Frontal cortex (tissue), 4 donors: Measurements from ENCODE around the gene HOXA13. TPM values are rescaled to one million over a fixed set of nuclear protein-coding genes. Genes with fewer than 3 reads are reported as not detected.

Source experiments
- DNase-seq, 2 donors: peaks; one replicate each; pipeline ENCODE4 v3.0.0; 2012; ENCODE audit warnings: low spot score in 2 of 2
- FAIRE-seq: peaks from 2 replicates; lab custom pipeline; 2012; peaks lifted over from hg19 to GRCh38; lab: Jason Lieb, UNC
- total RNA-seq: library from RNA; depleted of rRNA; stranded (reverse); fragments of >200 nt; gene quantifications from one replicate; pipeline ENCODE4 v1.2.3, GENCODE V29; 2014
- donor health status: control.
- donor health status: control.
- donor health status: control.

HOXA13 gene
- total RNA-seq, 1 donor from 2014 or later, result not detected

GRCh38 chr7:27163288-27164044 lies 36.4 kb downstream of the HOXA13 start:
- no peak for DNase-seq

GRCh38 chr7:27162561-27163287 lies 37.2 kb downstream of the HOXA13 start:
- DNase-seq, result no peak
- FAIRE-seq, result no peak

More at GRCh38 chr7:27163288-27164044, 36.4 kb downstream of the HOXA13 start:
- FAIRE-seq, result no peak

GRCh38 chr7:27161721-27162560 lies 38.0 kb downstream of the HOXA13 start:
- DNase-seq (no peak), FAIRE-seq (no peak)

GRCh38 chr7:27161214-27161720 lies 38.6 kb downstream of the HOXA13 start:
- no peak for FAIRE-seq
- DNase-seq, result no peak

GRCh38 chr7:27160546-27161213 lies 39.2 kb downstream of the HOXA13 start:
- DNase-seq (peak; percentile 91 to 93), FAIRE-seq (no peak)

GRCh38 chr7:27160145-27160545 lies 39.7 kb downstream of the HOXA13 start:
- DNase-seq (no peak), FAIRE-seq (no peak)

- DNase-seq (no peak), FAIRE-seq (no peak)
Measured at GRCh38 chr7:27159266-27160144, 40.4 kb downstream of the HOXA13 start.

- DNase-seq (no peak), FAIRE-seq (no peak)
Measured at GRCh38 chr7:27158436-27159265, 41.2 kb downstream of the HOXA13 start.

- DNase-seq (no peak), FAIRE-seq (no peak)
Measured at GRCh38 chr7:27157702-27158431, 42.0 kb downstream of the HOXA13 start.

GRCh38 chr7:27156916-27157701 lies 42.8 kb downstream of the HOXA13 start:
- FAIRE-seq (no peak), DNase-seq (no peak)

- DNase-seq, result no peak
- no peak for FAIRE-seq
Measured at GRCh38 chr7:27156508-27156898, 43.4 kb downstream of the HOXA13 start, which contains the start of gene HOXA7. TSS of gene HOXA7 (minus strand) at chr7:27156675. CDS start at chr7:27156545, 130 bp downstream.

GRCh38 chr7:27155816-27156507 lies 43.9 kb downstream of the HOXA13 start:
- no peak for DNase-seq
- FAIRE-seq, result no peak

GRCh38 chr7:27154901-27155815 lies 44.7 kb downstream of the HOXA13 start:
- no peak for FAIRE-seq

GRCh38 chr7:27154369-27154768 lies 45.5 kb downstream of the HOXA13 start:
- no peak for DNase-seq
- FAIRE-seq, result no peak

More at GRCh38 chr7:27154901-27155815, 44.7 kb downstream of the HOXA13 start:
- DNase-seq, result no peak

- no peak for DNase-seq
- FAIRE-seq, result no peak
Measured at GRCh38 chr7:27153526-27153925, 46.4 kb downstream of the HOXA13 start.
